HCT116 (cell line): Measurements from ENCODE around the gene CIITA. TPM values are rescaled to one million over a fixed set of nuclear protein-coding genes. Genes with fewer than 3 reads are reported as not detected.

Experiments used
- ATAC-seq: fragments of 200-7000 bp; cut with Tn5 transposase; 2 replicates; pipeline ENCODE4 v1.9.1; 2020; ENCODE audit warnings: mild to moderate bottlenecking, moderate library complexity
- BruUV-seq: library from RNA; stranded (reverse); fragments of 400-500 nt; replicated peaks from 2 replicates; lab custom pipeline; 2021; lab: Mats Ljungman, UMichigan
- CTCF ChIA-PET: fragments of 300-600 bp; sonication (Branson Sonifier 250); formaldehyde crosslinking; loops from one replicate; lab custom pipeline; 2021; ENCODE audit warnings: antibody characterized with exemption; lab: Charles Lee
- POLR2A ChIA-PET: fragments of 300-600, 350-600 bp; sonication (Branson Sonifier 250); formaldehyde crosslinking; loops from one replicate; lab custom pipeline; 2021; ENCODE audit warnings: antibody characterized with exemption; lab: Charles Lee
- RAD21 ChIA-PET, 2 experiments: fragments of 300-600 bp; sonication (Branson Sonifier 250); formaldehyde crosslinking; loops; one replicate each; lab custom pipeline; 2023; ENCODE audit warnings: low total read pairs in 2 of 2; ENCODE audit not compliant: uncharacterized antibody in 2 of 2, unreplicated experiment in 2 of 2, low non-redundant PET in 1 of 2; lab: Charles Lee
- DNase-seq: peaks from one replicate; pipeline ENCODE4 v3.0.0-alpha.2; 2010; ENCODE audit warnings: low read depth, low spot score
- H2AFZ ChIP-seq: fragments of 200-600 bp; shearing (Covaris generic), sonication (generic); 2 replicates; pipeline ENCODE4 v1.6.1; 2017; ENCODE audit warnings: low read depth, mixed run types, mixed read lengths, antibody characterized with exemption, low read length; ENCODE audit not compliant: poor library complexity, severe bottlenecking
- H3K27ac ChIP-seq: 2 replicates; pipeline ENCODE4 v1.5.1; 2012; ENCODE audit warnings: low read depth, low read length
- H3K27me3 ChIP-seq: fragments of 200-600 bp; sonication (generic); 2 replicates; pipeline ENCODE4 v1.6.1; 2016; ENCODE audit warnings: mixed run types, low read length, mixed read lengths; ENCODE audit not compliant: insufficient read depth
- H3K36me3 ChIP-seq, 2 experiments: fragments of 200-500 bp in 1 of 2; fragments of 200-600 bp in 1 of 2; sonication (Bioruptor generic) in 1 of 2; sonication (generic) in 1 of 2; 2 replicates each; pipeline versions ENCODE4 v1.5.1 to v1.6.1; 2014 to 2016; ENCODE audit warnings: low read length in 2 of 2, inconsistent platforms in 1 of 2, mixed read lengths in 1 of 2, mixed run types in 1 of 2; ENCODE audit not compliant: insufficient read depth in 2 of 2, control insufficient read depth in 1 of 2
- H3K4me1 ChIP-seq, 2 experiments: fragments of 200-600 bp in 1 of 2; sonication (generic) in 1 of 2; 2 replicates each; pipeline versions ENCODE4 v1.5.1 to v1.6.1; 2012 to 2017; ENCODE audit warnings: low read length in 2 of 2, inconsistent platforms in 1 of 2, mild to moderate bottlenecking in 1 of 2, mixed read lengths in 1 of 2, mixed run types in 1 of 2, moderate library complexity in 1 of 2; ENCODE audit not compliant: insufficient read depth in 2 of 2, control insufficient read depth in 1 of 2
- H3K4me2 ChIP-seq: fragments of 200-600 bp; sonication (generic); 2 replicates; pipeline ENCODE4 v1.6.1; 2017; ENCODE audit warnings: mixed run types, low read length, mixed read lengths
- H3K4me3 ChIP-seq, 2 experiments: fragments of 200-600 bp in 1 of 2; sonication (generic) in 1 of 2; replicated peaks in 1 of 2; 2 replicates each; pipeline ENCODE4 v1.5.1; 2011 to 2016; ENCODE audit warnings: low read length in 2 of 2, control low read depth in 1 of 2, low read depth in 1 of 2, mild to moderate bottlenecking in 1 of 2, mixed read lengths in 1 of 2, mixed run types in 1 of 2
- H3K79me2 ChIP-seq: fragments of 200-600 bp; sonication (generic); 2 replicates; pipeline ENCODE4 v1.6.1; 2017; ENCODE audit warnings: mild to moderate bottlenecking, mixed run types, low read length, moderate library complexity, mixed read lengths; ENCODE audit not compliant: insufficient read depth
- H3K9ac ChIP-seq: fragments of 200-600 bp; sonication (generic); 2 replicates; pipeline ENCODE4 v1.6.1; 2016; ENCODE audit warnings: low read length, mixed read lengths
- H3K9me2 ChIP-seq: fragments of 200-600 bp; sonication (generic), shearing (Covaris generic); 2 replicates; pipeline ENCODE4 v1.6.1; 2017; ENCODE audit warnings: mixed run types, mild to moderate bottlenecking, moderate library complexity; ENCODE audit not compliant: insufficient read depth
- H3K9me3 ChIP-seq, 2 experiments: fragments of 200-500 bp in 1 of 2; fragments of 200-600 bp in 1 of 2; sonication (Bioruptor generic) in 1 of 2; sonication (generic) in 1 of 2; 2 replicates each; pipeline ENCODE4 v1.6.1; 2014 to 2017; ENCODE audit warnings: low read length in 2 of 2, mixed read lengths in 2 of 2, inconsistent platforms in 1 of 2, low read depth in 1 of 2, mild to moderate bottlenecking in 1 of 2, mixed run types in 1 of 2, moderate library complexity in 1 of 2; ENCODE audit not compliant: control insufficient read depth in 1 of 2, insufficient read depth in 1 of 2
- H4K20me1 ChIP-seq: fragments of 200-600 bp; sonication (generic), shearing (Covaris generic); 2 replicates; pipeline ENCODE4 v1.6.1; 2017; ENCODE audit warnings: mixed run types, mild to moderate bottlenecking, moderate library complexity; ENCODE audit not compliant: insufficient read depth
- CTCF ChIP-seq, 3 experiments: fragments of 200-600 bp in 1 of 3; sonication (generic) in 1 of 3; IDR thresholded peaks in 2 of 3; conservative IDR thresholded peaks in 1 of 3; 2 replicates each; pipeline ENCODE4 v1.5.1; 2012 to 2017; ENCODE audit warnings: low read depth in 2 of 3, low read length in 2 of 3, antibody characterized with exemption in 1 of 3, borderline replicate concordance in 1 of 3, control low read depth in 1 of 3, mild to moderate bottlenecking in 1 of 3, mixed read lengths in 1 of 3, mixed run types in 1 of 3, moderate library complexity in 1 of 3; ENCODE audit not compliant: insufficient read depth in 1 of 3
- EGR1 ChIP-seq: IDR thresholded peaks from 2 replicates; pipeline ENCODE4 v1.6.1; 2012; ENCODE audit warnings: low read depth
- JUND ChIP-seq: IDR thresholded peaks from 2 replicates; pipeline ENCODE4 v1.6.1; 2012
- YY1 ChIP-seq: IDR thresholded peaks from 2 replicates; pipeline ENCODE4 v1.6.1; 2011; ENCODE audit warnings: low read length, low read depth, moderate library complexity, mild to moderate bottlenecking; ENCODE audit not compliant: insufficient replicate concordance; ENCODE audit errors: extremely low read depth
- intact Hi-C: fragments of 100-400 bp; cut with micrococcal nuclease; formaldehyde crosslinking; loops from 2 replicates; pipeline ENCODE4 v1.10.0; 2022
- total RNA-seq: library from RNA; stranded (reverse); gene quantifications from one replicate; pipeline ENCODE4 v1.2.1, GENCODE V29; 2021; ENCODE audit not compliant: unreplicated experiment

The CIITA gene
- total RNA-seq, 1 experiment from 2014 or later, result 0.25 TPM

GRCh38 chr16:10931977-10932632, 55.1 kb downstream of the CIITA start:
- no peaks in the 10 kb centered on the region for H3K27me3 ChIP-seq
- H3K9me2 ChIP-seq, result no peaks in the 10 kb centered on the region
- H3K9me3 ChIP-seq, result no peaks in the 10 kb centered on the region
- H4K20me1 ChIP-seq, result 0 out of 2 replicates have a peak, but pooled peaks cover 7% of the 10 kb centered on the region
- TF ChIP-seq CTCF (IDR thresholded peaks at IDR 0.05 in 2 of 3, conservative IDR thresholded peaks at IDR 0.05 in 1 of 3; ENCODE audit: borderline replicate concordance in 1 of 3, insufficient read depth in 1 of 3, low read depth in 2 of 3, low read length in 2 of 3), result no peak
- no peak for TF ChIP-seq EGR1
- TF ChIP-seq YY1, result no peak
- no peak for TF ChIP-seq JUND
- TF ChIP-seq, all 23 proteins: peak for 0
- Histone ChIP-seq H3K4me1 (no peaks in the 10 kb centered on the region), H3K4me2 (no peak overlapping the region), H2AFZ (no peak overlapping the region), H3K9ac (no peak overlapping the region), H3K27ac (no peak overlapping the region), H3K79me2 (peaks cover 49% of the 10 kb centered on the region), H3K4me3 (no peak overlapping the region), H3K36me3 (peaks cover 4 to 20% of the 10 kb centered on the region in 2 experiments; a peak in 3 of 4 replicates)
- ATAC-seq (no peak), DNase-seq (no peak)
- POLR2A ChIA-PET, result interaction anchor here (1.1 kb wide), 1 partner anchor 10 kb away, joined by 3 read pairs; the partner anchor contains the start of gene DEXI
- BruUV-seq, result no TSS peak
- intact Hi-C loops, result no loop called here
- RAD21 ChIA-PET, result no interaction called here
- CTCF ChIA-PET, result interaction anchor here (1.3 kb wide), 1 partner anchor 13 kb away, joined by 5 read pairs; no protein-coding TSS in a partner anchor
